ENCODE data around the gene ARSH. TPM values are rescaled to one million over a fixed set of nuclear protein-coding genes. Genes with fewer than 3 reads are reported as not detected.

ARSH gene
- total and polyA plus RNA-seq, 2 of the 8 experiments (the other 6 are each of a cell fraction or from before 2014, with no cell fraction given): not detected

DNA sequence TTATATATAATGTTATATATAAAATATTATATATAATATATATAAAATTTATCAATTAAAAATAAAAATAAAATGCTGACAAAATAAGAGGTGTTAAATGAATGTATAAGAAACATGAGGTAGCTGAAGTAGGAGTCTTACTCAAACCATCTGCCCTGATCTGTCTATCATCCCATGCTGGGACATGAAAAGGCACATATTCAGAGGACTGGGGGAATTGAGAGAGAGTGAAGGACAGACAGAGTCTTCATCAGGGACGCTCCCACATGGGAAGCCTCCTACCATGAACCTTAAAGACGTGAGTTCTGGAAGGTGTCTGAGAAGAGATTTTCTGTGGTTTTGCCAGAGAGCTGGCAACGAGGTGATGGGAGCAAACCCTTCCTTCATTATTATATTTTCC lies 30.9 kb downstream of the ARSH start:
- no peak overlapping the region for H3K56ac ChIP-seq (replicated peaks; ENCODE audit: insufficient read length, low read depth, low read length)
- POLR2A ChIA-PET (ENCODE audit: partially characterized antibody): no interaction called here
- DNase-seq (ENCODE audit: low read depth in 1 of 2, low spot score in 2 of 2) (no peak), FAIRE-seq (no peak)
- H3K9me3 ChIP-seq (ENCODE audit: insufficient read depth in 2 of 2, low read depth in 1 of 2, low read length in 1 of 2): no peaks in the 10 kb centered on the region
- H3K27ac ChIP-seq (ENCODE audit: low read depth, low read length): no peak overlapping the region
- CTCF ChIA-PET (ENCODE audit: partially characterized antibody): no interaction called here
- H4K91ac ChIP-seq (replicated peaks; ENCODE audit: insufficient read length, low read length): no peak overlapping the region
- no peak overlapping the region for H3K23ac ChIP-seq (ENCODE audit: insufficient read length)
- H2BK5ac ChIP-seq (ENCODE audit: low read depth, low read length): no peak overlapping the region
- no peak overlapping the region for H2AK5ac ChIP-seq (ENCODE audit: low read depth, low read length)
- no peak overlapping the region for H2BK120ac ChIP-seq (replicated peaks; ENCODE audit: low read depth, low read length)
- no peaks in the 10 kb centered on the region for H3K27me3 ChIP-seq (replicated peaks in 1 of 4; ENCODE audit: control insufficient read depth in 3 of 4, extremely low read depth in 1 of 4, insufficient read depth in 3 of 4, low read length in 3 of 4)
- H3K79me2 ChIP-seq (ENCODE audit: control insufficient read depth in 1 of 2, insufficient read depth in 2 of 2, low read length in 2 of 2): no peaks in the 10 kb centered on the region
- no peak overlapping the region for H2AFZ ChIP-seq (ENCODE audit: low read length)
- no peak overlapping the region for H3K4ac ChIP-seq (replicated peaks; ENCODE audit: insufficient read length, low read depth, low read length)
- H3K4me1 ChIP-seq (replicated peaks in 1 of 4; ENCODE audit: control insufficient read depth in 3 of 4, insufficient read depth in 4 of 4, low read length in 3 of 4): no peaks in the 10 kb centered on the region
- H4K20me1 ChIP-seq (replicated peaks in 1 of 2; ENCODE audit: control insufficient read depth in 1 of 2, insufficient read depth in 2 of 2, low read length in 2 of 2): no peaks in the 10 kb centered on the region
- no peak overlapping the region for H2BK15ac ChIP-seq (ENCODE audit: low read length)
- no peak overlapping the region for H3K18ac ChIP-seq (ENCODE audit: extremely low read depth, low read length)
- H3K14ac ChIP-seq (ENCODE audit: insufficient read length): no peak overlapping the region
- WGBS, 2 experiments (ENCODE audit: extremely low coverage in 1 of 2, insufficient coverage in 1 of 2, insufficient read length in 1 of 2, insufficient replicate concordance in 2 of 2, low coverage in 1 of 2, low lambda C conversion rate in 2 of 2, missing lambda C conversion rate in 1 of 2): 91% methylated on average over 3 of the region's 3 CpGs; no CpG with 5 or more reads in 1 of the 2 experiments
- H3K79me1 ChIP-seq (ENCODE audit: low read depth, low read length): no peaks in the 10 kb centered on the region
- no peak overlapping the region for H4K5ac ChIP-seq (ENCODE audit: insufficient read length, low read depth, low read length)
- H3K4me3 ChIP-seq (ENCODE audit: extremely low read depth in 1 of 4, insufficient read depth in 2 of 4, low read depth in 3 of 4, low read length in 4 of 4): no peak overlapping the region
- no peak overlapping the region for H2BK12ac ChIP-seq (ENCODE audit: low read depth, low read length)
- H4K8ac ChIP-seq (ENCODE audit: extremely low read depth, insufficient read depth, low read length): no peak overlapping the region
- no peak overlapping the region for H3K9ac ChIP-seq (replicated peaks in 1 of 4; ENCODE audit: extremely low read depth in 1 of 4, low read depth in 3 of 4, low read length in 3 of 4)
- no peak overlapping the region for H3K4me2 ChIP-seq (ENCODE audit: insufficient read depth in 1 of 2, low read depth in 2 of 2, low read length in 2 of 2)
- no peaks in the 10 kb centered on the region for H3K23me2 ChIP-seq (ENCODE audit: low read depth, low read length)
- TF ChIP-seq, protein P1, sequence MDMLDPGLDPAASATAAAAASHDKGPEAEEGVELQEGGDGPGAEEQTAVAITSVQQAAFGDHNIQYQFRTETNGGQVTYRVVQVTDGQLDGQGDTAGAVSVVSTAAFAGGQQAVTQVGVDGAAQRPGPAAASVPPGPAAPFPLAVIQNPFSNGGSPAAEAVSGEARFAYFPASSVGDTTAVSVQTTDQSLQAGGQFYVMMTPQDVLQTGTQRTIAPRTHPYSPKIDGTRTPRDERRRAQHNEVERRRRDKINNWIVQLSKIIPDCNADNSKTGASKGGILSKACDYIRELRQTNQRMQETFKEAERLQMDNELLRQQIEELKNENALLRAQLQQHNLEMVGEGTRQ (IDR thresholded peaks at IDR 0.05; ENCODE audit: low read length): no peak
- no peak for TF ChIP-seq TEAD4 (IDR thresholded peaks at IDR 0.05; ENCODE audit: low read depth, low read length)
- TF ChIP-seq CEBPB (IDR thresholded peaks at IDR 0.05; ENCODE audit: low read depth, low read length): no peak
- TF ChIP-seq JUND (IDR thresholded peaks at IDR 0.05; ENCODE audit: low read length): no peak
- no peak for TF ChIP-seq E2F6 (IDR thresholded peaks at IDR 0.05)
- no peak for TF ChIP-seq TAF7 (optimal IDR thresholded peaks at IDR 0.05; ENCODE audit: borderline replicate concordance, low read depth, low read length)
- no peak for TF ChIP-seq EZH2 (IDR thresholded peaks at IDR 0.05; ENCODE audit: low read depth, low read length, severe bottlenecking)
- TF ChIP-seq RFX5 (IDR thresholded peaks at IDR 0.05; ENCODE audit: borderline replicate concordance, low read depth, low read length): no peak
- no peak for TF ChIP-seq ASH2L (IDR thresholded peaks at IDR 0.05; ENCODE audit: low read length)
- no peak for TF ChIP-seq KDM4A (IDR thresholded peaks at IDR 0.05; ENCODE audit: low read depth, low read length, severe bottlenecking)
- no peak overlapping the region for H2BK20ac ChIP-seq (ENCODE audit: low read length)
- no peaks in the 10 kb centered on the region for H3K36me3 ChIP-seq (ENCODE audit: control insufficient read depth in 2 of 4, insufficient read depth in 4 of 4, low read length in 3 of 4)

All from H1 (cell line).